Measurements from ENCODE around the gene GNG8.

- TF ChIP-seq CTCF (conservative IDR thresholded peaks at IDR 0.05; ENCODE audit: low read depth, low read length) (no peak), EZH2 (IDR thresholded peaks at IDR 0.05; ENCODE audit: borderline replicate concordance, low read depth, low read length, poor library complexity, severe bottlenecking) (no peak)
Observed at GRCh38 chr19:46650445-46650844, 14.4 kb upstream of the GNG8 start.
